Tibial nerve (tissue), 4 donors: ENCODE data around the gene BAIAP2L1.

Source experiments
- CTCF ChIP-seq, 5 experiments: fragments of 200-600 bp in 3 of 5; fragments of 450-650 bp in 2 of 5; sonication (generic) in 3 of 5; IDR thresholded peaks; one replicate each; pipeline ENCODE4 v1.5.1; 2016 to 2019; ENCODE audit warnings: antibody characterized with exemption in 5 of 5, mild to moderate bottlenecking in 3 of 5, moderate library complexity in 2 of 5
- EP300 ChIP-seq, 2 donors: sonication (generic); formaldehyde crosslinking; IDR thresholded peaks; one replicate each; pipeline ENCODE4 v1.6.1; 2017; ENCODE audit warnings: antibody characterized with exemption in 2 of 2, mild to moderate bottlenecking in 1 of 2
- POLR2A ChIP-seq, 2 donors: fragments of 450-650 bp; IDR thresholded peaks; one replicate each; pipeline ENCODE4 v1.6.1; 2017; ENCODE audit warnings: antibody characterized with exemption in 2 of 2, mild to moderate bottlenecking in 2 of 2, moderate library complexity in 2 of 2

- TF ChIP-seq CTCF (IDR thresholded peaks at IDR 0.05) (no peak), EP300 (IDR thresholded peaks at IDR 0.05) (no peak), POLR2A (IDR thresholded peaks at IDR 0.05) (no peak)
These were observed 97.6 kb downstream of the BAIAP2L1 start for GRCh38 chr7:98303176-98303865.
